Vagina (tissue), 2 donors: ENCODE measurements around the gene CFAP161. TPM values are rescaled to one million over a fixed set of nuclear protein-coding genes. Genes with fewer than 3 reads are reported as not detected.
"Not testable (repeated sequence)": the region's sequence is repeated elsewhere in the genome, so short reads cannot be mapped to it uniquely, and the experiment has no call there.

Experiments
- DNase-seq, 2 donors: peaks; one replicate each; pipeline ENCODE4 v3.0.0-alpha.2; 2017; ENCODE audit errors: extremely low spot score in 2 of 2
- H3K27ac ChIP-seq: fragments of 200-600 bp; sonication (generic); one replicate; pipeline ENCODE4 v1.5.1; 2019
- H3K27me3 ChIP-seq: fragments of 200-600 bp; sonication (generic); one replicate; pipeline ENCODE4 v1.5.1; 2019
- H3K36me3 ChIP-seq, 2 donors: fragments of 200-600 bp; sonication (generic); one replicate each; pipeline ENCODE4 v1.5.1; 2017 to 2019
- H3K4me1 ChIP-seq: fragments of 200-600 bp; sonication (generic); one replicate; pipeline ENCODE4 v1.5.1; 2019
- H3K4me3 ChIP-seq, 2 donors: fragments of 200-600 bp; sonication (generic); 1 replicate in 1 of 2; 2 replicates in 1 of 2; pipeline ENCODE4 v1.5.1; 2016 to 2019
- H3K9me3 ChIP-seq: fragments of 200-600 bp; sonication (generic); one replicate; pipeline ENCODE4 v1.5.1; 2019
- POLR2A ChIP-seq, 2 donors: fragments of 450-650 bp; IDR thresholded peaks; one replicate each; pipeline ENCODE4 v1.6.1; 2017; ENCODE audit warnings: antibody characterized with exemption in 2 of 2, mild to moderate bottlenecking in 2 of 2, moderate library complexity in 2 of 2
- POLR2AphosphoS5 ChIP-seq, 2 donors: sonication (generic); formaldehyde crosslinking; IDR thresholded peaks; one replicate each; pipeline ENCODE4 v1.9.0; 2017; ENCODE audit warnings: antibody characterized with exemption in 2 of 2, mild to moderate bottlenecking in 2 of 2, low read depth in 1 of 2; ENCODE audit not compliant: insufficient read depth in 1 of 2
- intact Hi-C: fragments of 100-400 bp; cut with DNase I; formaldehyde crosslinking; loops from one replicate; pipeline ENCODE4 v1.15.1; 2023
- total RNA-seq: library from RNA; depleted of rRNA; stranded (reverse); fragments of >200 nt; gene quantifications from one replicate; pipeline ENCODE4 v1.2.3, GENCODE V29; 2016
- TF ChIP-seq, protein P1 (sequence below), 3 experiments: fragments of 450-650 bp in 2 of 3; fragments of 200-600 bp in 1 of 3; sonication (generic) in 1 of 3; IDR thresholded peaks; one replicate each; pipeline ENCODE4 v1.5.1; 2017 to 2019; ENCODE audit warnings: antibody characterized with exemption in 3 of 3, mild to moderate bottlenecking in 2 of 3, moderate library complexity in 2 of 3

The CFAP161 gene
- total RNA-seq, 1 donor from 2014 or later: 8.6 TPM

DNA sequence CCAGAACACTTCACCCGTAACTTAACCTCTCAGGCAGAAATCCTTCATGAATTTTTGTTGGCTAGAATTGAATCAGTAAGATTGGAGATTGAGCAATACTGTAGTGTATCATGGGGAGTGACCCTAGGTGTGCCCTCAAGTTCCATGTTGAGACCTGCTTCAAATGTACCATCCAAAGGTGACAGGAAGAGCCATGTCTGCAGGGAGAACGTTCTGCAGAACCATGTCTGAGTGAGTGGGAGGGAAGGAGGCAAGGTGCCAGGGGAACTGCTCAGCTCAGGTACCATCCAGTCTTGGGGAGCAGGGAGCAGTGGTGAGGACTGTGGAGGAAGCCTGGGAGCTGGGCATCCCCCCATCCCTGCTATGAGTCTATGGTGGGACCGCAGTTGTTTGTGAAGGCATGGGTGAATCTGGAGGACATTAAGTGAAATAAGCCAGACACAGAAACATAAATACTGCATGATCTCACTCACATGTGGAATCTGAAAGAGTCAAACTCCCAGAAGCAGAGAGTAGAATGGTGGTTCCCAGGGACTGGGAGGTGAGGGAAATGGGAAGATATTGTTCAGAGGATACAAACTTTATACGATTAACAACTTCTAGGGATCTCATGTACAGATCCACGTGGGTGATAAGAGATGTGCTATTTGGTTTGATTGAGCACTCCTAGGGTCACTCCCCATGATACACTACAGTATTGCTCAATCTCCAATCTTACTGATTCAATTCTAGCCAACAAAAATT lies 23.3 kb downstream of the CFAP161 start:
- no peaks in the 10 kb centered on the region for H3K36me3 ChIP-seq
- TF ChIP-seq, protein P1, sequence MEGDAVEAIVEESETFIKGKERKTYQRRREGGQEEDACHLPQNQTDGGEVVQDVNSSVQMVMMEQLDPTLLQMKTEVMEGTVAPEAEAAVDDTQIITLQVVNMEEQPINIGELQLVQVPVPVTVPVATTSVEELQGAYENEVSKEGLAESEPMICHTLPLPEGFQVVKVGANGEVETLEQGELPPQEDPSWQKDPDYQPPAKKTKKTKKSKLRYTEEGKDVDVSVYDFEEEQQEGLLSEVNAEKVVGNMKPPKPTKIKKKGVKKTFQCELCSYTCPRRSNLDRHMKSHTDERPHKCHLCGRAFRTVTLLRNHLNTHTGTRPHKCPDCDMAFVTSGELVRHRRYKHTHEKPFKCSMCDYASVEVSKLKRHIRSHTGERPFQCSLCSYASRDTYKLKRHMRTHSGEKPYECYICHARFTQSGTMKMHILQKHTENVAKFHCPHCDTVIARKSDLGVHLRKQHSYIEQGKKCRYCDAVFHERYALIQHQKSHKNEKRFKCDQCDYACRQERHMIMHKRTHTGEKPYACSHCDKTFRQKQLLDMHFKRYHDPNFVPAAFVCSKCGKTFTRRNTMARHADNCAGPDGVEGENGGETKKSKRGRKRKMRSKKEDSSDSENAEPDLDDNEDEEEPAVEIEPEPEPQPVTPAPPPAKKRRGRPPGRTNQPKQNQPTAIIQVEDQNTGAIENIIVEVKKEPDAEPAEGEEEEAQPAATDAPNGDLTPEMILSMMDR (IDR thresholded peaks at IDR 0.05): no peak
- TF ChIP-seq POLR2AphosphoS5 (IDR thresholded peaks at IDR 0.05; ENCODE audit: insufficient read depth in 1 of 2, low read depth in 1 of 2): peak in 1 of 2 donors; percentile 26
- H3K27ac ChIP-seq: no peak overlapping the region
- no peaks in the 10 kb centered on the region for H3K27me3 ChIP-seq
- H3K4me1 ChIP-seq: peaks cover 25% of the 10 kb centered on the region
- DNase-seq: no peak
- H3K9me3 ChIP-seq: no peaks in the 10 kb centered on the region
- intact Hi-C loops: no loop called here
- H3K4me3 ChIP-seq: no peak overlapping the region

GRCh38 chr15:81157939-81158223 lies 23.8 kb downstream of the CFAP161 start:
- intact Hi-C loops: no loop called here
- Histone ChIP-seq H3K4me1 (peaks cover 25% of the 10 kb centered on the region), H3K4me3 (no peak overlapping the region), H3K36me3 (no peaks in the 10 kb centered on the region), H3K27ac (no peak overlapping the region), H3K9me3 (no peaks in the 10 kb centered on the region), H3K27me3 (no peaks in the 10 kb centered on the region)
- TF ChIP-seq, protein P1 (IDR thresholded peaks at IDR 0.05): no peak
- TF ChIP-seq POLR2AphosphoS5 (IDR thresholded peaks at IDR 0.05; ENCODE audit: insufficient read depth in 1 of 2, low read depth in 1 of 2): no peak
- no peak for DNase-seq

DNA sequence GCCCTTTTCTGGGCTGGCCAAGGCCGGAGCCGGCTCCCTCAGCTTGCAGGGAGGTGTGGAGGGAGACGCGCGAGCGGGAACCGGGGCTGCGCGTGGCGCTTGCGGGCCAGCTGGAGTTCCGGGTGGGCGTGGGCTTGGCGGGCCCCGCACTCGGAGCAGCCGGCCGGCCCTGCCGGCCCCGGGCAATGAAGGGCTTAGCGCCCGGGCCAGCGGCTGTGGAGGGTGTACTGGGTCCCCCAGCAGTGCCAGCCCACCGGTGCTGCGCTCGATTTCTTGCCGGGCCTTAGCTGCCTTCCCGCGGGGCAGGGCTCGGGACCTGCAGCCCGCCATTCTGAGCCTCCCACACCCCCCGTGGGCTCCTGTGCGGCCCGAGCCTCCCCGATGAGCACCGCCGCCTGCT lies 24.5 kb downstream of the CFAP161 start:
- H3K27ac ChIP-seq, intact Hi-C loops: not testable (repeated sequence)

DNA sequence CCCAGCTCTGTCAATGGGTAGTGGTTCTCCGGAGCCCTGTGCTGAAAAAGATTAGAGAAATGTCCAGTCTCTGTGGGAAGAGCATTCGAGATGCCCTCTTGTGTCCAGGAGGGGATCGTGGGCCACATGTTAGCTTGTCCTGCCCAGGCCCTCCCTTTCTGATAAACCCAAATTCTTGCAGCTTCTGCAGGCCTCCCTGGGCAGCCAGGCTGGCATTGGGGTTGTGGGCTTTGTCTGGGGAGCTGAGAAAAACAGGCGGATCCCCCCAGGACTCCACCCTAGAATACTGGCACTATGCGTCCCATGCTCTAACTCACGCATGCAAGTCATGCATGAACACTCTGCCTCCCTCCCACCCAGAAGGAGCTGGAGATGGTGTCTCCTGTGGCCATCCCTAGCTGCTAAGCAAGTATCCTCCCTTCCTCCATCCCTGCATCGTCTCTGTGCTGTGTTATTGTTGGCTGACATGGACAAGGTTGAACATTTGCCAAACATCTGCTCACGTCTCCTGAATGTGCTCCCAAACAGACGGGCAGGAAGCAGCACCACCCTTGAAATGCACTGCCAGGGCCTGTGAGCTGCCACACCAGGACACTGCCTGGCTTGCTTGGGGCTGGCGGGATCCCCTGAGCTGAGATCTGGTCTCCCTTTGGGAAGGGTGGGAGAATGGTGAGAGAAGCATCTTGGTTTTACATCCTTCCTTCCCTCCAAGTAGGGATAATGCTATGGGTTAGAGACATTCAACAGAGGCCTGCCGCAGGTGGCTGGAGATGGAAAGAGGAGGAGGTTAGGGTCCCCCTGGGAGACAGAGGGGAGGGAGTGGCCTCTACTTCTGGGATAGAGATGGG lies 26.5 kb downstream of the CFAP161 start:
- Histone ChIP-seq H3K4me3 (no peak overlapping the region), H3K27ac (peak overlapping the region; percentile 69), H3K27me3 (no peaks in the 10 kb centered on the region), H3K4me1 (peaks cover 32% of the 10 kb centered on the region), H3K36me3 (no peaks in the 10 kb centered on the region), H3K9me3 (no peaks in the 10 kb centered on the region)
- DNase-seq: no peak
- intact Hi-C loops: loop anchor here (5.0 kb wide), 1 partner anchor 107 kb away; no protein-coding TSS in a partner anchor
- TF ChIP-seq, protein P1 (IDR thresholded peaks at IDR 0.05): no peak
- TF ChIP-seq POLR2AphosphoS5 (IDR thresholded peaks at IDR 0.05; ENCODE audit: insufficient read depth in 1 of 2, low read depth in 1 of 2): peak; percentile 24 to 53

More for the DNA sequence above, 24.5 kb downstream of the CFAP161 start:
- H3K4me3 ChIP-seq, H3K27me3 ChIP-seq, H3K9me3 ChIP-seq, H3K36me3 ChIP-seq, DNase-seq: not testable (repeated sequence)
- peaks cover 25% of the 10 kb centered on the region for H3K4me1 ChIP-seq

DNA sequence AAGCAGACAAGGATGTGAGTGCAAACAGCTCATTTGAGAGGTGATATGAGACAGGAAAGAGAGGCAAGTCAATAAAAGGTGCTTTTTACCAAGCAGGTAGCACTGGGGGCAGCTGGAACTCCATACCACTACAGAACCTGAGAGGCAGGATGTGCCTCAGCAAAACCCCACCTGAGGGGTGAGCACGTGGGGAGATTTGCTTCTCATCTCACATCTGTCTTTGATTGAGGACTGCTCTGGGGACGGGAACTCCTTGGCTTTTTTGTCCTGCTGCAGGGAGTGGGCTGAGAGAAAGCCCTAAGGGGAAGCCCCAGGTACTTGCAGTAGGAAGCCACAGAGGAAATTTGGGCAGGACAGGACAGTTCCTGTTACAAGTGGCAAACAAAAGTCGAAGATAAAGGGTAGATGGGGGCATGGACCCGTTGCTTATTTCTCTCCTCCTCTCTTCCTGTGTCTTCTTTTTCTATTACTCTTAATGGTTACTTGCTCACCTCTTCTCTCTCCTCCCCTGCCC lies 27.1 kb downstream of the CFAP161 start:
- peak overlapping the region; percentile 24 for H3K27ac ChIP-seq
- TF ChIP-seq POLR2A (IDR thresholded peaks at IDR 0.05) (no peak), POLR2AphosphoS5 (IDR thresholded peaks at IDR 0.05; ENCODE audit: insufficient read depth in 1 of 2, low read depth in 1 of 2) (no peak)
- no peaks in the 10 kb centered on the region for H3K27me3 ChIP-seq
- intact Hi-C loops: loop anchor here (5.0 kb wide), 1 partner anchor 106 kb away; no protein-coding TSS in a partner anchor
- no peaks in the 10 kb centered on the region for H3K36me3 ChIP-seq
- peaks cover 32% of the 10 kb centered on the region for H3K4me1 ChIP-seq
- H3K9me3 ChIP-seq: no peaks in the 10 kb centered on the region
- DNase-seq: no peak
- no peak overlapping the region for H3K4me3 ChIP-seq
